Heart left ventricle (tissue), 13 donors: ENCODE measurements around the gene ANKH.

Source experiments
- CTCF ChIP-seq, 12 donors: fragments of 200-600 bp; sonication (generic) in 4 of 12; IDR thresholded peaks; one replicate each; pipeline versions ENCODE4 v1.5.0 to v1.8.0; 2018 to 2022; ENCODE audit warnings: antibody characterized with exemption in 12 of 12, mild to moderate bottlenecking in 5 of 12
- POLR2A ChIP-seq, 2 donors: fragments of 450-650 bp; IDR thresholded peaks; one replicate each; pipeline ENCODE4 v1.6.1; 2017; ENCODE audit warnings: antibody characterized with exemption in 2 of 2, mild to moderate bottlenecking in 2 of 2, moderate library complexity in 2 of 2
- donor health status: ischemic (EF 13 %, LVEDD 7.1; RV severe dilation, severe dysfunction).
- donor health status: DM: no; HTN: yes; CAD: no.
- donor health status: DM: no; HTN: no; CAD: no.
- donor health status: ischemic (EF 25% LVEDD 6.9; RV normal size, moderate dysfunction).
- donor health status: ischemic (EF 25% LVEDD 5.7; RV mildly dilated, moderate dysfunction).
- donor health status: ischemic (EF 35%, LVEDD 5.7; RV mildly dilated, moderate dysfunction).
- donor health status: nonischemic (EF 11% LVEDD 7.7; RV severe dilation, severe dysfunction).
- donor health status: DM: yes; HTN: yes; CAD: no.
- donor health status: PGD.
- donor health status: ischemic (EF 29% LVEDD 5.4; RV normal size, mild dysfunction).
- donor health status: nonischemic (EF 23%, LVEDD 6.1; RV moderate dilation, normal function).

GRCh38 chr5:14868771-14869170, 2.8 kb downstream of the ANKH start:
- TF ChIP-seq CTCF (IDR thresholded peaks at IDR 0.05): no peak
- no peak for TF ChIP-seq POLR2A (IDR thresholded peaks at IDR 0.05)
